Measurements from ENCODE around the gene MGMT. TPM values are rescaled to one million over a fixed set of nuclear protein-coding genes. Genes with fewer than 3 reads are reported as not detected.

The MGMT gene
- total and polyA plus RNA-seq, 2 of the 4 experiments (the other 2 are of a cell fraction): 11.5 to 17.8 TPM

DNA sequence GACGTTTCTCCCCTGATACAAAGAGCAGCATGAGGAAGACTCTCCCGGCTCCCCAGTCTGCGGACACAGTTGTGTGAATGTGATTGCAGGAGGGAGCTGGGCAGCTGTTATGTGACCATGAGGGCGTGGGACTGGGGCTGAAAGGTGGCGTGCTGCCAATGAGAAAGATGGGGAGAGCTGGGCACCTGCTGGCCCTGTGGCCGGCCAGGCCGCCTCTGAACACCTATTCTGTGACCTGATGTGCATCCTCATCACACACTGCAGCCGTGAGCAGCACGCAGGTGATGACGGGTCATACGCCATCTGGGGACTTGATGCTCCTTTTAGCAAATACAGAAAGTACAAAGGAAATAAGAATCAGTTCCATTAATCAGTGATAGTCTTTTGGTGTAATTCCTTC is 86.9 kb downstream of the MGMT start:
- TF ChIP-seq SMC3 (IDR thresholded peaks at IDR 0.05; ENCODE audit: low read depth, low read length): no peak
- no peak for TF ChIP-seq NFE2L2 (IDR thresholded peaks at IDR 0.05; ENCODE audit: low read depth, low read length)
- no peak for TF ChIP-seq ELK1 (IDR thresholded peaks at IDR 0.05; ENCODE audit: borderline replicate concordance, low read depth, low read length)
- TF ChIP-seq CEBPB (IDR thresholded peaks at IDR 0.05; ENCODE audit: low read depth, low read length): no peak
- no peak for TF ChIP-seq MAZ (IDR thresholded peaks at IDR 0.05; ENCODE audit: borderline replicate concordance, low read depth, low read length)
- TF ChIP-seq BHLHE40 (IDR thresholded peaks at IDR 0.05; ENCODE audit: low read depth, low read length): no peak
- TF ChIP-seq USF2 (IDR thresholded peaks at IDR 0.05; ENCODE audit: low read depth, low read length): no peak
- TF ChIP-seq MAFK (IDR thresholded peaks at IDR 0.05; ENCODE audit: low read depth, low read length): no peak
- TF ChIP-seq RCOR1 (IDR thresholded peaks at IDR 0.05; ENCODE audit: insufficient replicate concordance, low read length): no peak
- TF ChIP-seq, protein P1, sequence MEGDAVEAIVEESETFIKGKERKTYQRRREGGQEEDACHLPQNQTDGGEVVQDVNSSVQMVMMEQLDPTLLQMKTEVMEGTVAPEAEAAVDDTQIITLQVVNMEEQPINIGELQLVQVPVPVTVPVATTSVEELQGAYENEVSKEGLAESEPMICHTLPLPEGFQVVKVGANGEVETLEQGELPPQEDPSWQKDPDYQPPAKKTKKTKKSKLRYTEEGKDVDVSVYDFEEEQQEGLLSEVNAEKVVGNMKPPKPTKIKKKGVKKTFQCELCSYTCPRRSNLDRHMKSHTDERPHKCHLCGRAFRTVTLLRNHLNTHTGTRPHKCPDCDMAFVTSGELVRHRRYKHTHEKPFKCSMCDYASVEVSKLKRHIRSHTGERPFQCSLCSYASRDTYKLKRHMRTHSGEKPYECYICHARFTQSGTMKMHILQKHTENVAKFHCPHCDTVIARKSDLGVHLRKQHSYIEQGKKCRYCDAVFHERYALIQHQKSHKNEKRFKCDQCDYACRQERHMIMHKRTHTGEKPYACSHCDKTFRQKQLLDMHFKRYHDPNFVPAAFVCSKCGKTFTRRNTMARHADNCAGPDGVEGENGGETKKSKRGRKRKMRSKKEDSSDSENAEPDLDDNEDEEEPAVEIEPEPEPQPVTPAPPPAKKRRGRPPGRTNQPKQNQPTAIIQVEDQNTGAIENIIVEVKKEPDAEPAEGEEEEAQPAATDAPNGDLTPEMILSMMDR (conservative IDR thresholded peaks at IDR 0.05; ENCODE audit: low read depth, low read length): no peak
- TF ChIP-seq POLR2A (IDR thresholded peaks at IDR 0.05; ENCODE audit: low read depth, low read length): no peak
- no peak for TF ChIP-seq MXI1 (IDR thresholded peaks at IDR 0.05; ENCODE audit: borderline replicate concordance, low read depth, low read length)
- no peak overlapping the region for H3K27ac ChIP-seq (ENCODE audit: insufficient read depth, low read length)
- no peak overlapping the region for H2BK20ac ChIP-seq (ENCODE audit: low read depth, low read length)
- no peaks in the 10 kb centered on the region for H3K79me1 ChIP-seq (ENCODE audit: low read depth in 1 of 2, low read length in 2 of 2)
- H3K4ac ChIP-seq (ENCODE audit: low read depth, low read length): no peak overlapping the region
- no peak overlapping the region for H4K5ac ChIP-seq (ENCODE audit: low read depth, low read length)
- H3K27me3 ChIP-seq (ENCODE audit: control insufficient read depth, insufficient read depth, low read length): no peaks in the 10 kb centered on the region
- DNase-seq (no peak), ATAC-seq (ENCODE audit: low read depth) (no peak)
- no peaks in the 10 kb centered on the region; the same call in 1 of the 2 replicates for H4K20me1 ChIP-seq (ENCODE audit: insufficient read depth, low read length)
- WGBS, 2 experiments (ENCODE audit: extremely low coverage in 2 of 2, insufficient read length in 1 of 2): no CpG with 5 or more reads among the region's 11 CpGs
- no peaks in the 10 kb centered on the region; the same call in 1 of the 2 replicates for H3K36me3 ChIP-seq (ENCODE audit: control insufficient read depth, insufficient read depth, low read length)
- no peak overlapping the region for H3K4me3 ChIP-seq (ENCODE audit: insufficient read depth, low read depth, low read length)
- 0 out of 2 replicates have a peak, but pooled peaks cover 2% of the 10 kb centered on the region for H3K9me3 ChIP-seq (ENCODE audit: control insufficient read depth, insufficient read depth, low read length)
- ChIA-PET CTCF (no interaction called here), POLR2A (ENCODE audit: unreplicated experiment) (interaction anchor here (0.6 kb wide), 1 partner anchor 45 kb away, joined by 3 read pairs; no protein-coding TSS in a partner anchor)
- H3K18ac ChIP-seq (ENCODE audit: low read depth, low read length): no peak overlapping the region
- no peak overlapping the region for H3K23ac ChIP-seq (ENCODE audit: low read depth, low read length)
- no peak overlapping the region for H2BK5ac ChIP-seq (ENCODE audit: low read depth, low read length, poor library complexity, severe bottlenecking)
- H3K4me1 ChIP-seq (ENCODE audit: control insufficient read depth, insufficient read depth, low read length): no peaks in the 10 kb centered on the region
- in situ Hi-C loops (cut with MboI; ENCODE audit: low sequenced_read_pairs) (no loop called here), dilution Hi-C loops (cut with HindIII; ENCODE audit: low sequenced_read_pairs, unreplicated experiment) (no loop called here), intact Hi-C loops (cut with micrococcal nuclease) (no loop called here)
- H3K56ac ChIP-seq (ENCODE audit: extremely low read depth, insufficient read depth, low read length): no peak overlapping the region
- no peak overlapping the region for H2BK15ac ChIP-seq (ENCODE audit: low read depth, low read length)
- H3K14ac ChIP-seq (replicated peaks; ENCODE audit: low read depth, low read length): no peak overlapping the region
- BruUV-seq (replicated peaks): no TSS peak
- H3K9ac ChIP-seq (ENCODE audit: low read depth, low read length): no peak overlapping the region
- H2AFZ ChIP-seq (replicated peaks; ENCODE audit: low read length, poor library complexity): no peak overlapping the region
- H2AK5ac ChIP-seq (ENCODE audit: low read depth, low read length): no peak overlapping the region
- H3K4me2 ChIP-seq (ENCODE audit: low read depth, low read length): no peak overlapping the region
- H4K8ac ChIP-seq (ENCODE audit: low read depth in 2 of 2, low read length in 2 of 2): no peak overlapping the region
- no peak overlapping the region for H4K91ac ChIP-seq (ENCODE audit: insufficient read depth, low read depth, low read length)
- H3K9me1 ChIP-seq (ENCODE audit: insufficient read depth, low read length): no peaks in the 10 kb centered on the region
- H2AK9ac ChIP-seq (replicated peaks; ENCODE audit: low read depth, low read length, poor library complexity): no peak overlapping the region
- no peak overlapping the region for H2BK120ac ChIP-seq (ENCODE audit: low read depth, low read length)

All from IMR-90 (cell line).